H1 (cell line): ENCODE measurements around the gene TACC2. TPM values are rescaled to one million over a fixed set of nuclear protein-coding genes. Genes with fewer than 3 reads are reported as not detected.
A peak's percentile ranks its signal among the peaks of the same experiment; 100 is the strongest.

Experiments
- ATF3 ChIP-seq: IDR thresholded peaks from 2 replicates; pipeline ENCODE4 v1.6.1; 2011; ENCODE audit warnings: low read depth, mild to moderate bottlenecking, low read length; ENCODE audit not compliant: insufficient read depth
- RFX5 ChIP-seq: IDR thresholded peaks from 2 replicates; pipeline ENCODE4 v1.6.1; 2011; ENCODE audit warnings: low read depth, low read length, improper control_type of control experiment, borderline replicate concordance
- SIX5 ChIP-seq: IDR thresholded peaks from 2 replicates; pipeline ENCODE4 v1.6.1; 2011; ENCODE audit warnings: mild to moderate bottlenecking, low read depth, low read length
- TAF7 ChIP-seq: optimal IDR thresholded peaks from 2 replicates; pipeline ENCODE3; 2011; ENCODE audit warnings: low read depth, mild to moderate bottlenecking, inconsistent platforms, low read length, moderate library complexity, borderline replicate concordance
- TBP ChIP-seq: IDR thresholded peaks from 2 replicates; pipeline ENCODE4 v1.6.1; 2011; ENCODE audit warnings: low read depth, low read length, improper control_type of control experiment
- polyA plus RNA-seq, 7 experiments: library from polyadenylated mRNA; depleted of rRNA in 3 of 7; stranded (reverse) in 5 of 7; unstranded in 2 of 7; fragments of >200 nt in 5 of 7; fragments of 200-250 nt in 2 of 7; gene quantifications; 1 replicate in 5 of 7; 2 replicates in 1 of 7; 4 replicates in 1 of 7; pipeline versions ENCODE4 v1.2.1 to v1.2.3, GENCODE V29; 2011 to 2013; ENCODE audit warnings: missing spikeins in 2 of 7, mixed read lengths in 2 of 7
- total RNA-seq: library from RNA; stranded (reverse); fragmentation: NEBNext Ultra II Directional; extraction: Animal tissue kit (Norgen Biotek cat#: 25700); gene quantifications from 2 replicates; pipeline ENCODE4 v1.2.1, GENCODE V29; 2021

Gene TACC2
- total and polyA plus RNA-seq, 2 of the 8 experiments (the other 6 are each of a cell fraction or from before 2014, with no cell fraction given) = 21.2 to 46.6 TPM

- TF ChIP-seq SIX5 = no peak
- TF ChIP-seq TBP = 0 out of 2 replicates have a peak, but pooled peaks have one; percentile 41
- TF ChIP-seq ATF3 = no peak
- TF ChIP-seq RFX5 = no peak
- no peak for TF ChIP-seq TAF7
- TF ChIP-seq, all 59 proteins: peak for 5
Observed at GRCh38 chr10:122126763-122127659, 138.0 kb downstream of the TACC2 start (continued).
